Measurements from ENCODE around the gene FAT1.

The FAT1 gene

DNA sequence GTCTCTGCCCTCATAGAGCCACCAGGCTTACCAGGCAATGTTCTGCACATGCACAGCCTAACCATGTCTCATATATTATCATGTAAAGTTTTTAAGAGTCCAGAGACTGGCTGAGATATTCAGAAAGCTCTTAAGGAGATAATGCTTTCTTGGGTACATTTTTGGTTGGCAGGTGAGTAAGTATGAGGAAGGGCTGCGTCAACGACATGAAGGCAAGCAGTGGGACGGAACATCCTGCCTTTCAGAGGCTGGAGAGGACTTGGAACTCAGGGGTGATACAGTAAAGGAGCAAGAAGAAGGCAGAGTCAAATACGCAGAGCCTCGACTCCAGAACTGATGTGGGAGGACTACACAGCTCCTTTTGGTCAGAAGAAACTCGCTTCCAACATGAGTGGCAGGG lies 93.5 kb downstream of the FAT1 start:
- no peak overlapping the region for H3K4me3 ChIP-seq (ENCODE audit: low read depth, low read length)
- TF ChIP-seq, protein P1, sequence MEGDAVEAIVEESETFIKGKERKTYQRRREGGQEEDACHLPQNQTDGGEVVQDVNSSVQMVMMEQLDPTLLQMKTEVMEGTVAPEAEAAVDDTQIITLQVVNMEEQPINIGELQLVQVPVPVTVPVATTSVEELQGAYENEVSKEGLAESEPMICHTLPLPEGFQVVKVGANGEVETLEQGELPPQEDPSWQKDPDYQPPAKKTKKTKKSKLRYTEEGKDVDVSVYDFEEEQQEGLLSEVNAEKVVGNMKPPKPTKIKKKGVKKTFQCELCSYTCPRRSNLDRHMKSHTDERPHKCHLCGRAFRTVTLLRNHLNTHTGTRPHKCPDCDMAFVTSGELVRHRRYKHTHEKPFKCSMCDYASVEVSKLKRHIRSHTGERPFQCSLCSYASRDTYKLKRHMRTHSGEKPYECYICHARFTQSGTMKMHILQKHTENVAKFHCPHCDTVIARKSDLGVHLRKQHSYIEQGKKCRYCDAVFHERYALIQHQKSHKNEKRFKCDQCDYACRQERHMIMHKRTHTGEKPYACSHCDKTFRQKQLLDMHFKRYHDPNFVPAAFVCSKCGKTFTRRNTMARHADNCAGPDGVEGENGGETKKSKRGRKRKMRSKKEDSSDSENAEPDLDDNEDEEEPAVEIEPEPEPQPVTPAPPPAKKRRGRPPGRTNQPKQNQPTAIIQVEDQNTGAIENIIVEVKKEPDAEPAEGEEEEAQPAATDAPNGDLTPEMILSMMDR (IDR thresholded peaks at IDR 0.05; ENCODE audit: borderline replicate concordance, insufficient read depth, low read depth, low read length): no peak

DNA sequence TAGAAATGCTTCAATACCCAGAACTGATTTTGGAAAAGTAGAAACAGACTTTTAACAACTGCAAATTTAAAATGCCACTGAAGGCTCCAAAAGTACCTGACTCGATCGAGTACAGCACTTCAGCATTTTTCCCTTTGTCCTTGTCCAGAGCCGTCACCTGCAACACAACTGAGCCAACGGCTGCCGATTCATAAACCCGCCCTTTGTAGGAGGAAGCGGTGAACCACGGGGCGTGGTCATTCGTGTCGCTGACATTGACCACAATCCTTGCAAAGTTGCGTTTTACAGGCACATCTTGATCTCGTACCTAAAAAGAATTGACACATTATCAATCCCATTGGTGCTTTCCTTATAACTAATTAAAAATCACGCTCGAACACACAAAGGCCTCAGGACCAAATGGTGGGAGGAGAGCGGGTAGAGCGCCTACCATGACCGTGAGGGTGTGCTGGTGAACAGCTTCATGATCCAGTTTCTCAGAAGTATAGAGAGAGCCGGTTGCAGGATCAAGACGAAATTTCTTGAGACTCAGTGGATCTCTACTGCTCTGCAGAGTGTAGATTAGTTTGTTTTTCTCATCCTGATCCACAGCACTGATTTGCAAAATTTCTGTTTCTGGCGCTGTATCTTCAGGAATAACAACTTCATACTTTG lies 95.5 kb downstream of the FAT1 start:
- TF ChIP-seq, protein P1 (IDR thresholded peaks at IDR 0.05; ENCODE audit: borderline replicate concordance, insufficient read depth, low read depth, low read length): no peak
- H3K4me3 ChIP-seq (ENCODE audit: low read depth, low read length): no peak overlapping the region

- TF ChIP-seq, protein P1 (IDR thresholded peaks at IDR 0.05; ENCODE audit: borderline replicate concordance, insufficient read depth, low read depth, low read length): no peak
- H3K4me3 ChIP-seq (ENCODE audit: low read depth, low read length): no peak overlapping the region
These were observed 96.3 kb downstream of the FAT1 start for GRCh38 chr4:186627226-186627865.

- TF ChIP-seq, protein P1 (IDR thresholded peaks at IDR 0.05; ENCODE audit: borderline replicate concordance, insufficient read depth, low read depth, low read length): no peak
- H3K4me3 ChIP-seq (ENCODE audit: low read depth, low read length): no peak overlapping the region
These were observed 98.7 kb downstream of the FAT1 start for GRCh38 chr4:186624951-186625350.

DNA sequence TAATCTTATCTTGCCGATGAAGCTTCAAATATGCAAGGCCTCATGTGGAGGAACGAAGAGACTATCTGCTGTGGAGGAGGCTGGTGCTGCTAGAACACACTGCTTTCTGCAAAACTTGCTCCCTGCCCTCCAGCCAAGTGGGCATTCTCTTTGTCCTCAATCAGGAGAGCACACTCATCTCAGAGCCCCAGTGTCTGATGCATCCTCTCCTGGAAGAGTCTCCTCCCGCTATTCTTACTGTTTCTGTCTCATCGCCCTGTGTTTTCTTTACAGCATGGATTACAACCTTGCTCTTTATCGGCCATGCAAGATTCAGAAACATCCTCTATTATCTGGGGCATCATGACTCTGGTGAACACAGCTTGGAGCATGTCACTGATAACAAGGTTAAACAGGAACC lies 100.1 kb downstream of the FAT1 start:
- TF ChIP-seq, protein P1 (IDR thresholded peaks at IDR 0.05; ENCODE audit: borderline replicate concordance, insufficient read depth, low read depth, low read length): no peak

GRCh38 chr4:186622788-186623464 lies 100.7 kb downstream of the FAT1 start:
- TF ChIP-seq, protein P1 (IDR thresholded peaks at IDR 0.05; ENCODE audit: borderline replicate concordance, insufficient read depth, low read depth, low read length): no peak
- H3K4me3 ChIP-seq (ENCODE audit: low read depth, low read length): no peak overlapping the region

More for the DNA sequence above, 100.1 kb downstream of the FAT1 start:
- no peak overlapping the region for H3K4me3 ChIP-seq (ENCODE audit: low read depth, low read length)

Measured in GM12875 (cell line).